ENCODE measurements around the gene SNAI3. TPM values are rescaled to one million over a fixed set of nuclear protein-coding genes. Genes with fewer than 3 reads are reported as not detected.
A peak's percentile ranks its signal among the peaks of the same experiment; 100 is the strongest.

The SNAI3 gene
- total and polyA plus RNA-seq, 9 of the 15 experiments (the other 6 are each of a cell fraction or from before 2014, with no cell fraction given) = 0.04 to 4.1 (median 0.80) TPM; not detected in 1

GRCh38 chr16:88700636-88701482, 14.6 kb upstream of the SNAI3 start (continued):
- TF ChIP-seq ZNF224 (CRISPR knock-in tag; IDR thresholded peaks at IDR 0.05) = no peak
- no peak for TF ChIP-seq CBX2 (IDR thresholded peaks at IDR 0.05; ENCODE audit: insufficient read depth, low read length, poor library complexity, severe bottlenecking)
- 0 out of 2 replicates have a peak, but pooled peaks have one; percentile 22 for TF ChIP-seq SMARCA4 (IDR thresholded peaks at IDR 0.05)
- TF ChIP-seq ZNF609 (CRISPR knock-in tag; IDR thresholded peaks at IDR 0.05; ENCODE audit: borderline replicate concordance) = no peak
- no peak for TF ChIP-seq NFATC3 (IDR thresholded peaks at IDR 0.05)
- TF ChIP-seq HCFC1 (IDR thresholded peaks at IDR 0.05; ENCODE audit: low read depth, low read length) = no peak
- no peak for TF ChIP-seq E4F1 (CRISPR knock-in tag; IDR thresholded peaks at IDR 0.05; ENCODE audit: borderline replicate concordance)
- peak; percentile 89 to 96 for TF ChIP-seq MAZ (CRISPR knock-in tag; conservative IDR thresholded peaks at IDR 0.05 in 1 of 2, IDR thresholded peaks at IDR 0.05 in 1 of 2)
- no peak; the same call in 1 of the 2 replicates for TF ChIP-seq FOXK1 (CRISPR knock-in tag; IDR thresholded peaks at IDR 0.05; ENCODE audit: borderline replicate concordance)
- TF ChIP-seq ZNF121 (CRISPR knock-in tag; conservative IDR thresholded peaks at IDR 0.05) = no peak
- TF ChIP-seq E2F8 (IDR thresholded peaks at IDR 0.05; ENCODE audit: low read depth, partially characterized antibody) = no peak
- TF ChIP-seq PTTG1 (tag; IDR thresholded peaks at IDR 0.05; ENCODE audit: low read depth) = no peak
- TF ChIP-seq ATF1 (CRISPR knock-in tag; IDR thresholded peaks at IDR 0.05) = no peak
- TF ChIP-seq ATF1 (tag; IDR thresholded peaks at IDR 0.05) = peak; percentile 43
- TF ChIP-seq BACH1 (tag; IDR thresholded peaks at IDR 0.05) = no peak

All from K562 (cell line).